ENCODE results near the gene TAF12.

GRCh38 chr1:28648008-28648473 is 5.2 kb upstream of the TAF12 start:
- TF ChIP-seq CTCF (IDR thresholded peaks at IDR 0.05) (no peak), POLR2A (IDR thresholded peaks at IDR 0.05; ENCODE audit: low read depth) (no peak), POLR2AphosphoS5 (IDR thresholded peaks at IDR 0.05) (peak in 1 of 2 donors; percentile 89)

All from esophagus muscularis mucosa (tissue), 3 donors.